Spleen (tissue), 7 donors: ENCODE results near the gene PCSK6.

Experiments
- POLR2A ChIP-seq, 3 donors: fragments of 450-650 bp; IDR thresholded peaks; one replicate each; pipeline ENCODE4 v1.5.1; 2017; ENCODE audit warnings: antibody characterized with exemption in 3 of 3, mild to moderate bottlenecking in 1 of 3
- TF ChIP-seq, protein P1 (sequence below), 11 experiments: fragments of 200-600 bp in 7 of 11; fragments of 450-650 bp in 4 of 11; sonication (generic) in 4 of 11; IDR thresholded peaks in 8 of 11; conservative IDR thresholded peaks in 3 of 11; 1 replicate in 7 of 11; 2 replicates in 4 of 11; pipeline versions ENCODE4 v1.4.0 to v1.8.0; 2016 to 2021; ENCODE audit warnings: antibody characterized with exemption in 11 of 11, inconsistent platforms in 4 of 11, mild to moderate bottlenecking in 1 of 11
- donor health status: DM: no; HTN: no; CAD: no; lungs with moderate emphysema.
- donor health status: DM: no; HTN: no; CAD: no.
- donor health status: DM: no; HTN: no; CAD: no.

DNA sequence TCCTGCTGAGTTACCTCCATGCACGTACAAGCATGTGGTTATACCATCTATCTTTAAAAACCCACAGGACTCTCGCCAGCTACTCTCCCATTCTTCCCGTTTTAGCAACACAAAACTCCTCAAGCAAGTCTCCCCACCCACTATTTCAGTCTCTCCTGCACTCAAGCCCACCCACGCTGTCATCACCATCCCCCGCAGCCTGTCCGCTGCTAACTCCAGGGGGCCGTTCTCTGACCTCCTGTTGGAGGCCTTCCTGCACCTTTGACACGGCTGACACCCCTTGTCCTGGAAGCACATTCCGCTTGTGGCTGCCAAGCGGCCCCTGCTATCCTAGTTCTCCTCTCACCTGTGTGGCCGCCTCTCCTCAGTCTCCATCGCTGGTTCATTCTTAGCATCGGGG, 7.5 kb upstream of the PCSK6 start:
- TF ChIP-seq, protein P1, sequence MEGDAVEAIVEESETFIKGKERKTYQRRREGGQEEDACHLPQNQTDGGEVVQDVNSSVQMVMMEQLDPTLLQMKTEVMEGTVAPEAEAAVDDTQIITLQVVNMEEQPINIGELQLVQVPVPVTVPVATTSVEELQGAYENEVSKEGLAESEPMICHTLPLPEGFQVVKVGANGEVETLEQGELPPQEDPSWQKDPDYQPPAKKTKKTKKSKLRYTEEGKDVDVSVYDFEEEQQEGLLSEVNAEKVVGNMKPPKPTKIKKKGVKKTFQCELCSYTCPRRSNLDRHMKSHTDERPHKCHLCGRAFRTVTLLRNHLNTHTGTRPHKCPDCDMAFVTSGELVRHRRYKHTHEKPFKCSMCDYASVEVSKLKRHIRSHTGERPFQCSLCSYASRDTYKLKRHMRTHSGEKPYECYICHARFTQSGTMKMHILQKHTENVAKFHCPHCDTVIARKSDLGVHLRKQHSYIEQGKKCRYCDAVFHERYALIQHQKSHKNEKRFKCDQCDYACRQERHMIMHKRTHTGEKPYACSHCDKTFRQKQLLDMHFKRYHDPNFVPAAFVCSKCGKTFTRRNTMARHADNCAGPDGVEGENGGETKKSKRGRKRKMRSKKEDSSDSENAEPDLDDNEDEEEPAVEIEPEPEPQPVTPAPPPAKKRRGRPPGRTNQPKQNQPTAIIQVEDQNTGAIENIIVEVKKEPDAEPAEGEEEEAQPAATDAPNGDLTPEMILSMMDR (IDR thresholded peaks at IDR 0.05 in 8 of 11, conservative IDR thresholded peaks at IDR 0.05 in 3 of 11) = no peak
- no peak for TF ChIP-seq POLR2A (IDR thresholded peaks at IDR 0.05)
